CD4-positive, alpha-beta T cell treated with Interleukin-12 subunit alpha and Interleukin-12 subunit beta, for 1 hour (primary cell): ENCODE data around the gene ACOT2.

ENCODE experiments used
- DNase-seq: peaks from one replicate; pipeline ENCODE4 v3.0.0-alpha.2; 2020

ACOT2 gene

GRCh38 chr14:73616831-73617230 is 47.8 kb downstream of the ACOT2 start:
- DNase-seq, result no peak

DNA sequence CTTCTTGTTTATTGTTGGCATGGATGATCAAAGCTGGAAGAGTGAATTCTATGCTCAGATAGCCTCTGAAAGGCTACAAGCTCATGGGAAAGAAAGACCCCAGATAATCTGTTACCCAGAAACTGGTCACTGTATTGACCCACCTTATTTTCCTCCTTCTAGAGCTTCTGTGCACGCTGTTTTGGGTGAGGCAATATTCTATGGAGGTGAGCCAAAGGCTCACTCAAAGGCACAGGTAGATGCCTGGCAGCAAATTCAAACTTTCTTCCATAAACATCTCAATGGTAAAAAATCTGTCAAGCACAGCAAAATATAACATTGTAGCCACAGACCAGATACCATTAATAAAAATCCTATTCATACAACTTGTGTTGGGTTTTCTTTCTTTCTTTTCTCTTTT is 50.5 kb downstream of the ACOT2 start:
- DNase-seq, result no peak

GRCh38 chr14:73620268-73620667 is 51.3 kb downstream of the ACOT2 start:
- DNase-seq, result no peak

GRCh38 chr14:73623504-73624054 is 54.6 kb downstream of the ACOT2 start:
- no peak for DNase-seq
